ENCODE results near the gene KCNJ10.

Gene KCNJ10

GRCh38 chr1:160117300-160117699 is 47.3 kb upstream of the KCNJ10 start:
- DNase-seq (no peak), ATAC-seq (ENCODE audit: insufficient read depth, low read depth) (no peak)
- H3K4me3 ChIP-seq (ENCODE audit: low read depth in 1 of 2, low read length in 2 of 2), result no peak overlapping the region
- no peaks in the 10 kb centered on the region for H3K4me1 ChIP-seq (ENCODE audit: insufficient read depth, low read length)
- peaks cover 34% of the 10 kb centered on the region for H3K27me3 ChIP-seq (ENCODE audit: insufficient read depth, low read length, poor library complexity)
- H3K79me2 ChIP-seq (ENCODE audit: insufficient read depth, low read length), result no peaks in the 10 kb centered on the region
- H2AFZ ChIP-seq (ENCODE audit: low read depth, low read length), result no peak overlapping the region
- H3K36me3 ChIP-seq (ENCODE audit: insufficient read depth, low read length), result no peaks in the 10 kb centered on the region
- H3K9ac ChIP-seq (ENCODE audit: low read depth, low read length), result no peak overlapping the region
- H3K27ac ChIP-seq (ENCODE audit: low read length), result no peak overlapping the region
- no peak overlapping the region for H3K4me2 ChIP-seq (ENCODE audit: insufficient read depth, low read length)
- no peaks in the 10 kb centered on the region for H4K20me1 ChIP-seq (ENCODE audit: insufficient read depth, low read length)
- no peaks in the 10 kb centered on the region for H3K9me3 ChIP-seq (ENCODE audit: insufficient read depth, low read length, severe bottlenecking)
- no peak for TF ChIP-seq EZH2 (IDR thresholded peaks at IDR 0.05; ENCODE audit: borderline replicate concordance, low read depth, low read length, severe bottlenecking)
- no peak for TF ChIP-seq CTCF (IDR thresholded peaks at IDR 0.05; ENCODE audit: borderline replicate concordance, extremely low read depth, low read length, poor library complexity, severe bottlenecking)

DNA sequence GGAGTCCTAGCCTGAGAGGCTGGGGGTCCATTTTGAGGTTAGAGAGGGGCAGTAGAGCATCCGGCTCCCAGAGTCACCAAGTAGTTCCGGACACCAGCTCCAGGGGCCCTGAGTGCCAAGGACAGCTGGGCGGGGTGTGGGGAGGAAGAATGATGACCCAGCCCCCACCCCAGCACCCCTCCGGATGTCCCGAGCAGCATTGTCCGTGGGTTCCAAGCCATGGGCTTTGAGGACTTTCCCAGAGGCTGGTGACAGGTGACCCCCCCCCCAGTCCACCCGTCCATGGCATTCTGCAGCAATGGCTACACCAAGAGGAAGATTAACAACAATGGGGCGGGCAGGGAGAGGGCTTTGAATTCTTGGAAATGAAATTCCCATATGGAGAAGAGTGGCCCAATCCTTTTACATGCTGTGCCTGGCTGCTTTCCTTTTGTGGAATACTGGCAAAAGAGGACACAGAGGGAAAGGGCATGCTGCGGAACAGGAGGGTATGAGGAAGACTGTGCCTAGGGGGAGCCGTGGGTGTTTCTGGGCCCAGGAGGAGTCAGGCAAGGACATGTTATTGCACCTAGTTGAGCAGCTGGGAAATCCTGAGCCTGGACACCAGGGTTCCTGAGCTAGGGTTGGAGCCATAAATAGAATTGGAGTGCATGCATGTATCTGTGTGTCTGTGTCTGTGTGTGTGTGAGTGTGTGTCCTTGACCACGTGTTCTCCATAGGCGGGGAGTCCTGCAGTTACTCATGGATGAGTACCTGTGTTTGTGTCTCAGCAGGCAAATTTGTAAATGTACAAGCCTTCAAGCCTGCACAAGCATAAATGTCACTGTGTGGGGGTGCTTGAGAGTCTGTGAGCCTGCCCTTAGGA is 46.6 kb upstream of the KCNJ10 start:
- ATAC-seq (ENCODE audit: insufficient read depth, low read depth) (no peak), DNase-seq (no peak)
- Histone ChIP-seq H3K27me3 (ENCODE audit: insufficient read depth, low read length, poor library complexity) (peaks cover 34% of the 10 kb centered on the region), H4K20me1 (ENCODE audit: insufficient read depth, low read length) (no peaks in the 10 kb centered on the region), H3K4me3 (ENCODE audit: low read depth in 1 of 2, low read length in 2 of 2) (no peak overlapping the region), H3K27ac (ENCODE audit: low read length) (no peak overlapping the region), H3K79me2 (ENCODE audit: insufficient read depth, low read length) (no peaks in the 10 kb centered on the region), H2AFZ (ENCODE audit: low read depth, low read length) (no peak overlapping the region), H3K4me1 (ENCODE audit: insufficient read depth, low read length) (no peaks in the 10 kb centered on the region), H3K36me3 (ENCODE audit: insufficient read depth, low read length) (no peaks in the 10 kb centered on the region), H3K4me2 (ENCODE audit: insufficient read depth, low read length) (no peak overlapping the region), H3K9me3 (ENCODE audit: insufficient read depth, low read length, severe bottlenecking) (no peaks in the 10 kb centered on the region), H3K9ac (ENCODE audit: low read depth, low read length) (no peak overlapping the region)
- no peak for TF ChIP-seq CTCF (IDR thresholded peaks at IDR 0.05; ENCODE audit: borderline replicate concordance, extremely low read depth, low read length, poor library complexity, severe bottlenecking)
- TF ChIP-seq EZH2 (IDR thresholded peaks at IDR 0.05; ENCODE audit: borderline replicate concordance, low read depth, low read length, severe bottlenecking), result no peak

- Histone ChIP-seq H3K9me3 (ENCODE audit: insufficient read depth, low read length, severe bottlenecking) (no peaks in the 10 kb centered on the region), H3K27me3 (ENCODE audit: insufficient read depth, low read length, poor library complexity) (peaks cover 32% of the 10 kb centered on the region), H3K36me3 (ENCODE audit: insufficient read depth, low read length) (no peaks in the 10 kb centered on the region), H3K4me3 (ENCODE audit: low read depth in 1 of 2, low read length in 2 of 2) (no peak within 1 kb of the TSS), H4K20me1 (ENCODE audit: insufficient read depth, low read length) (no peaks in the 10 kb centered on the region), H3K4me1 (ENCODE audit: insufficient read depth, low read length) (no peaks in the 10 kb centered on the region), H3K9ac (ENCODE audit: low read depth, low read length) (no peak within 1 kb of the TSS), H3K79me2 (ENCODE audit: insufficient read depth, low read length) (no peaks in the 10 kb centered on the region), H2AFZ (ENCODE audit: low read depth, low read length) (no peak within 1 kb of the TSS), H3K27ac (ENCODE audit: low read length) (no peak within 1 kb of the TSS), H3K4me2 (ENCODE audit: insufficient read depth, low read length) (no peak within 1 kb of the TSS)
- TF ChIP-seq EZH2 (IDR thresholded peaks at IDR 0.05; ENCODE audit: borderline replicate concordance, low read depth, low read length, severe bottlenecking), result no peak
- TF ChIP-seq CTCF (IDR thresholded peaks at IDR 0.05; ENCODE audit: borderline replicate concordance, extremely low read depth, low read length, poor library complexity, severe bottlenecking), result no peak
- ATAC-seq (ENCODE audit: insufficient read depth, low read depth) (no peak), DNase-seq (no peak)
Observed at GRCh38 chr1:160115545-160116282, 45.8 kb upstream of the KCNJ10 start, which contains the start of gene ATP1A2. ATP1A2 (plus strand) TSS chr1:160115759; CDS start chr1:160115862, 103 bp downstream.
